Epithelial cell of proximal tubule (primary cell): ENCODE measurements around the gene ITGAL. TPM values are rescaled to one million over a fixed set of nuclear protein-coding genes. Genes with fewer than 3 reads are reported as not detected.

Experiments used
- DNase-seq: peaks from one replicate; pipeline ENCODE4 v3.0.0-alpha.2; 2011; ENCODE audit warnings: low read depth
- H3K4me3 ChIP-seq: 2 replicates; pipeline ENCODE4 v1.5.1; 2011; ENCODE audit warnings: low read depth, mild to moderate bottlenecking, low read length
- CTCF ChIP-seq: conservative IDR thresholded peaks from 2 replicates; pipeline ENCODE4 v1.5.1; 2012; ENCODE audit warnings: low read depth, mild to moderate bottlenecking, low read length
- total RNA-seq: library from RNA; depleted of rRNA; stranded (reverse); fragments of >200 nt; gene quantifications from 2 replicates; pipeline ENCODE4 v1.2.3, GENCODE V29; 2015

ITGAL gene
- total RNA-seq, 1 donor from 2014 or later, result not detected

- TF ChIP-seq CTCF, result no peak
- H3K4me3 ChIP-seq, result no peak overlapping the region
- DNase-seq, result no peak
Observed at GRCh38 chr16:30510376-30510938, 37.9 kb downstream of the ITGAL start.

GRCh38 chr16:30511509-30511908, 39.0 kb downstream of the ITGAL start:
- no peak overlapping the region for H3K4me3 ChIP-seq
- DNase-seq, result no peak
- TF ChIP-seq CTCF, result no peak

- no peak for DNase-seq
- H3K4me3 ChIP-seq, result no peak overlapping the region
- no peak for TF ChIP-seq CTCF
Observed at GRCh38 chr16:30515275-30515674, 42.7 kb downstream of the ITGAL start.

GRCh38 chr16:30518552-30518951, 46.0 kb downstream of the ITGAL start:
- no peak for TF ChIP-seq CTCF
- H3K4me3 ChIP-seq, result no peak overlapping the region
- DNase-seq, result no peak

GRCh38 chr16:30519120-30520049, 46.8 kb downstream of the ITGAL start:
- no peak for DNase-seq
- H3K4me3 ChIP-seq, result no peak overlapping the region
- no peak for TF ChIP-seq CTCF

GRCh38 chr16:30521476-30521872, 48.9 kb downstream of the ITGAL start:
- no peak overlapping the region for H3K4me3 ChIP-seq
- no peak for TF ChIP-seq CTCF
- DNase-seq, result no peak
